H1 (cell line): ENCODE data around the gene LRP2BP. TPM values are rescaled to one million over a fixed set of nuclear protein-coding genes. Genes with fewer than 3 reads are reported as not detected.

Experiments used
- CTCF ChIA-PET: fragments of 300-600 bp; sonication (Branson Sonifier 250); formaldehyde crosslinking; loops from one replicate; lab custom pipeline; 2021; ENCODE audit not compliant: partially characterized antibody; lab: Charles Lee
- POLR2A ChIA-PET: fragments of 300-600 bp; sonication (Branson Sonifier 250); formaldehyde crosslinking; loops from one replicate; lab custom pipeline; 2021; ENCODE audit warnings: inconsistent platforms; ENCODE audit not compliant: partially characterized antibody; lab: Charles Lee
- DNase-seq, 2 experiments: peaks; one replicate each; pipeline versions ENCODE4 v3.0.0 to v3.0.0-alpha.2; 2010 to 2022; ENCODE audit warnings: low spot score in 2 of 2, low read depth in 1 of 2, mixed read lengths in 1 of 2
- FAIRE-seq: peaks from 2 replicates; lab custom pipeline; 2011; peaks lifted over from hg19 to GRCh38; lab: Jason Lieb, UNC
- H2AFZ ChIP-seq: 2 replicates; pipeline ENCODE4 v1.8.1; 2012; ENCODE audit warnings: low read length, inconsistent platforms
- H2AK5ac ChIP-seq: 2 replicates; pipeline ENCODE4 v1.6.1; 2013; ENCODE audit warnings: low read depth, low read length
- H2BK120ac ChIP-seq: replicated peaks from 2 replicates; pipeline ENCODE3; 2013; ENCODE audit warnings: low read depth, low read length, inconsistent platforms
- H2BK12ac ChIP-seq: 2 replicates; pipeline ENCODE4 v1.6.1; 2013; ENCODE audit warnings: low read depth, low read length
- H2BK15ac ChIP-seq: 2 replicates; pipeline ENCODE4 v1.6.1; 2013; ENCODE audit warnings: low read length
- H2BK20ac ChIP-seq: 2 replicates; pipeline ENCODE4 v1.6.1; 2013; ENCODE audit warnings: low read length
- H2BK5ac ChIP-seq: 2 replicates; pipeline ENCODE4 v1.6.1; 2013; ENCODE audit warnings: low read depth, low read length
- H3K14ac ChIP-seq: 2 replicates; pipeline ENCODE4 v1.6.1; 2013; ENCODE audit warnings: inconsistent platforms; ENCODE audit not compliant: insufficient read length
- H3K18ac ChIP-seq: 2 replicates; pipeline ENCODE4 v1.6.1; 2013; ENCODE audit warnings: low read length; ENCODE audit errors: extremely low read depth
- H3K23ac ChIP-seq: 2 replicates; pipeline ENCODE4 v1.6.1; 2013; ENCODE audit warnings: inconsistent platforms; ENCODE audit not compliant: insufficient read length
- H3K23me2 ChIP-seq: 2 replicates; pipeline ENCODE4 v1.6.1; 2013; ENCODE audit warnings: low read depth, low read length
- H3K27ac ChIP-seq: 2 replicates; pipeline ENCODE4 v1.6.1; 2011; ENCODE audit warnings: low read depth, low read length, inconsistent platforms
- H3K27me3 ChIP-seq, 4 experiments: replicated peaks in 1 of 4; 1 replicate in 1 of 4; 2 replicates in 3 of 4; pipeline versions ENCODE4 v1.6.1 to v1.8.1; 2011 to 2013; ENCODE audit warnings: low read length in 3 of 4, mild to moderate bottlenecking in 3 of 4, inconsistent platforms in 2 of 4, mixed read lengths in 2 of 4, moderate library complexity in 1 of 4; ENCODE audit not compliant: control insufficient read depth in 3 of 4, insufficient read depth in 3 of 4; ENCODE audit errors: extremely low read depth in 1 of 4
- H3K36me3 ChIP-seq, 4 experiments: 2 replicates each; pipeline versions ENCODE4 v1.6.1 to v1.8.1; 2011 to 2013; ENCODE audit warnings: mild to moderate bottlenecking in 4 of 4, low read length in 3 of 4, moderate library complexity in 2 of 4, control low read depth in 1 of 4, inconsistent platforms in 1 of 4; ENCODE audit not compliant: insufficient read depth in 4 of 4, control insufficient read depth in 2 of 4
- H3K4ac ChIP-seq: replicated peaks from 2 replicates; pipeline ENCODE3; 2013; ENCODE audit warnings: low read length, low read depth, mixed read lengths, inconsistent platforms; ENCODE audit not compliant: insufficient read length
- H3K4me1 ChIP-seq, 4 experiments: replicated peaks in 1 of 4; 1 replicate in 1 of 4; 2 replicates in 3 of 4; pipeline versions ENCODE4 v1.6.1 to v1.8.1; 2011 to 2013; ENCODE audit warnings: low read length in 3 of 4, inconsistent platforms in 2 of 4, mixed read lengths in 1 of 4; ENCODE audit not compliant: insufficient read depth in 4 of 4, control insufficient read depth in 3 of 4
- H3K4me2 ChIP-seq, 2 experiments: 2 replicates each; pipeline versions ENCODE4 v1.6.1 to v1.8.1; 2011 to 2013; ENCODE audit warnings: low read depth in 2 of 2, low read length in 2 of 2, control low read depth in 1 of 2, inconsistent platforms in 1 of 2, mild to moderate bottlenecking in 1 of 2; ENCODE audit not compliant: insufficient read depth in 1 of 2
- H3K4me3 ChIP-seq, 4 experiments: fragments of 200-600, 300-600 bp in 1 of 4; sonication (generic), shearing (Covaris generic), sonication (Bioruptor Twin) in 1 of 4; 2 replicates each; pipeline versions ENCODE4 v1.5.1 to v1.8.1; 2011 to 2016; ENCODE audit warnings: low read length in 4 of 4, low read depth in 3 of 4, control low read depth in 2 of 4, inconsistent platforms in 2 of 4, mild to moderate bottlenecking in 2 of 4, mixed read lengths in 1 of 4, moderate library complexity in 1 of 4; ENCODE audit not compliant: insufficient read depth in 2 of 4; ENCODE audit errors: extremely low read depth in 1 of 4
- H3K56ac ChIP-seq: replicated peaks from 2 replicates; pipeline ENCODE3; 2013; ENCODE audit warnings: low read depth, mild to moderate bottlenecking, mixed read lengths, low read length, inconsistent platforms; ENCODE audit not compliant: insufficient read length
- H3K79me1 ChIP-seq: 2 replicates; pipeline ENCODE4 v1.6.1; 2013; ENCODE audit warnings: low read depth, low read length, control low read depth
- H3K79me2 ChIP-seq, 2 experiments: 2 replicates each; pipeline versions ENCODE4 v1.6.1 to v1.8.1; 2012 to 2013; ENCODE audit warnings: low read length in 2 of 2, mild to moderate bottlenecking in 2 of 2, inconsistent platforms in 1 of 2; ENCODE audit not compliant: insufficient read depth in 2 of 2, control insufficient read depth in 1 of 2
- H3K9ac ChIP-seq, 4 experiments: replicated peaks in 1 of 4; 1 replicate in 1 of 4; 2 replicates in 3 of 4; pipeline versions ENCODE4 v1.6.1 to v1.8.1; 2011 to 2013; ENCODE audit warnings: low read depth in 3 of 4, low read length in 3 of 4, control low read depth in 2 of 4, mild to moderate bottlenecking in 2 of 4, moderate library complexity in 2 of 4, inconsistent platforms in 1 of 4; ENCODE audit errors: extremely low read depth in 1 of 4
- H3K9me3 ChIP-seq, 2 experiments: 2 replicates each; pipeline versions ENCODE4 v1.6.1 to v1.8.1; 2012 to 2013; ENCODE audit warnings: mild to moderate bottlenecking in 2 of 2, moderate library complexity in 2 of 2, control low read depth in 1 of 2, inconsistent platforms in 1 of 2, low read depth in 1 of 2, low read length in 1 of 2, mixed read lengths in 1 of 2; ENCODE audit not compliant: insufficient read depth in 2 of 2
- H4K20me1 ChIP-seq, 2 experiments: replicated peaks in 1 of 2; 2 replicates each; pipeline versions ENCODE3 to v1.8.1; 2011 to 2013; ENCODE audit warnings: inconsistent platforms in 2 of 2, low read length in 2 of 2, mild to moderate bottlenecking in 1 of 2; ENCODE audit not compliant: insufficient read depth in 2 of 2, control insufficient read depth in 1 of 2
- H4K5ac ChIP-seq: 2 replicates; pipeline ENCODE4 v1.6.1; 2013; ENCODE audit warnings: low read length, low read depth, mixed read lengths, inconsistent platforms; ENCODE audit not compliant: insufficient read length
- H4K8ac ChIP-seq: 2 replicates; pipeline ENCODE4 v1.8.0; 2013; ENCODE audit warnings: mild to moderate bottlenecking, moderate library complexity, low read length, inconsistent platforms; ENCODE audit not compliant: insufficient read depth; ENCODE audit errors: extremely low read depth
- H4K91ac ChIP-seq: replicated peaks from 2 replicates; pipeline ENCODE3; 2013; ENCODE audit warnings: low read length, mixed read lengths, inconsistent platforms; ENCODE audit not compliant: insufficient read length
- BACH1 ChIP-seq: IDR thresholded peaks from 2 replicates; pipeline ENCODE4 v1.6.1; 2012; ENCODE audit warnings: low read length, improper control_type of control experiment
- RAD21 ChIP-seq, 2 experiments: IDR thresholded peaks in 1 of 2; conservative IDR thresholded peaks in 1 of 2; 2 replicates each; pipeline ENCODE4 v1.6.1; 2011; ENCODE audit warnings: low read depth in 2 of 2, low read length in 2 of 2, improper control_type of control experiment in 1 of 2, inconsistent platforms in 1 of 2, mild to moderate bottlenecking in 1 of 2, moderate library complexity in 1 of 2
- SAP30 ChIP-seq: fragments of 300-600 bp; sonication (generic); IDR thresholded peaks from 2 replicates; pipeline ENCODE4 v1.7.1; 2012; ENCODE audit warnings: low read length, moderate library complexity, mild to moderate bottlenecking, inconsistent platforms; ENCODE audit not compliant: insufficient read depth, insufficient replicate concordance
- WGBS, 2 experiments: shearing (Covaris generic) in 1 of 2; methylation state at CpG; one replicate each; pipeline versions ENCODE4 v1.1.6 to v1.1.7; 2013 to 2015; ENCODE audit warnings: low lambda C conversion rate in 2 of 2, mixed read lengths in 2 of 2, inconsistent platforms in 1 of 2, low coverage in 1 of 2, missing lambda C conversion rate in 1 of 2; ENCODE audit not compliant: insufficient replicate concordance in 2 of 2, insufficient coverage in 1 of 2, insufficient read length in 1 of 2; ENCODE audit errors: extremely low coverage in 1 of 2, missing lambda C conversion rate in 1 of 2; 5-methylcytosine and 5-hydroxymethylcytosine counted together
- polyA plus RNA-seq, 7 experiments: library from polyadenylated mRNA; depleted of rRNA in 3 of 7; stranded (reverse) in 5 of 7; unstranded in 2 of 7; fragments of >200 nt in 5 of 7; fragments of 200-250 nt in 2 of 7; gene quantifications; 1 replicate in 5 of 7; 2 replicates in 1 of 7; 4 replicates in 1 of 7; pipeline versions ENCODE4 v1.2.1 to v1.2.3, GENCODE V29; 2011 to 2013; ENCODE audit warnings: missing spikeins in 2 of 7, mixed read lengths in 2 of 7
- total RNA-seq: library from RNA; stranded (reverse); fragmentation: NEBNext Ultra II Directional; extraction: Animal tissue kit (Norgen Biotek cat#: 25700); gene quantifications from 2 replicates; pipeline ENCODE4 v1.2.1, GENCODE V29; 2021

Gene LRP2BP
- total and polyA plus RNA-seq, 2 of the 8 experiments (the other 6 are each of a cell fraction or from before 2014, with no cell fraction given) = 0.12 to 0.30 TPM

GRCh38 chr4:185346975-185347601 is 48.6 kb downstream of the LRP2BP start:
- Histone ChIP-seq H3K23me2 (no peaks in the 10 kb centered on the region), H3K27me3 (no peaks in the 10 kb centered on the region), H3K4me2 (no peak overlapping the region), H3K79me2 (no peaks in the 10 kb centered on the region), H3K14ac (no peak overlapping the region), H2BK5ac (no peak overlapping the region), H2BK120ac (no peak overlapping the region), H4K8ac (no peak overlapping the region), H3K23ac (no peak overlapping the region), H3K4me1 (peaks cover 0 to 9% (median 1%) of the 10 kb centered on the region in 4 experiments; a peak in 4 of 7 replicates), H3K18ac (no peak overlapping the region), H2BK12ac (no peak overlapping the region), H2BK15ac (no peak overlapping the region), H3K36me3 (peaks cover 0 to 29% (median 5%) of the 10 kb centered on the region in 4 experiments; a peak in 6 of 8 replicates), H3K9ac (no peak overlapping the region), H3K27ac (no peak overlapping the region), H3K79me1 (no peaks in the 10 kb centered on the region), H3K56ac (no peak overlapping the region), H4K5ac (no peak overlapping the region), H4K91ac (no peak overlapping the region), H2AFZ (no peak overlapping the region), H3K4me3 (no peak overlapping the region), H3K4ac (no peak overlapping the region), H2AK5ac (no peak overlapping the region), H4K20me1 (no peaks in the 10 kb centered on the region), H3K9me3 (no peaks in the 10 kb centered on the region), H2BK20ac (no peak overlapping the region)
- CTCF ChIA-PET = no interaction called here
- no peak for FAIRE-seq
- POLR2A ChIA-PET = no interaction called here
- DNase-seq = no peak
- 93% methylated on average over 14 of the region's 14 CpGs; no CpG with 5 or more reads in 1 of the 2 experiments for WGBS, 2 experiments
- TF ChIP-seq RAD21 (IDR thresholded peaks at IDR 0.05 in 1 of 2, conservative IDR thresholded peaks at IDR 0.05 in 1 of 2; ENCODE audit: low read depth in 2 of 2, low read length in 2 of 2) (no peak), SAP30 (no peak), BACH1 (no peak)
